Stomach (tissue), 4 donors: ENCODE measurements around the gene PMFBP1.

Experiments used
- CTCF ChIP-seq, 7 experiments: fragments of 450-650 bp in 4 of 7; fragments of 200-600 bp in 3 of 7; sonication (generic) in 3 of 7; IDR thresholded peaks; one replicate each; pipeline ENCODE4 v1.5.1; 2016 to 2019; ENCODE audit warnings: antibody characterized with exemption in 7 of 7, control low read depth in 2 of 7, mild to moderate bottlenecking in 1 of 7
- EP300 ChIP-seq: sonication (generic); formaldehyde crosslinking; IDR thresholded peaks from one replicate; pipeline ENCODE4 v1.6.1; 2017; ENCODE audit warnings: antibody characterized with exemption

GRCh38 chr16:72149676-72150464 is 22.1 kb downstream of the PMFBP1 start:
- no peak for TF ChIP-seq CTCF (IDR thresholded peaks at IDR 0.05)
- TF ChIP-seq EP300, result no peak
